NCI-H1417 (cell line): Measurements from ENCODE around the gene NLRP2B.
"Not testable (repeated sequence)": the region's sequence is repeated elsewhere in the genome, so short reads cannot be mapped to it uniquely, and the experiment has no call there.

Experiments
- DNase-seq, 3 experiments: peaks; one replicate each; lab custom pipeline; 2025; lab: John Stamatoyannopoulos, UW

The NLRP2B gene

GRCh38 chrX:57680160-57680559, at the start of gene NLRP2B:
TSS of gene NLRP2B (minus strand) at chrX:57680260.
- no peak for DNase-seq

- not testable (repeated sequence) for DNase-seq
Observed at GRCh38 chrX:57725995-57726394, 45.9 kb upstream of the NLRP2B start.

DNA sequence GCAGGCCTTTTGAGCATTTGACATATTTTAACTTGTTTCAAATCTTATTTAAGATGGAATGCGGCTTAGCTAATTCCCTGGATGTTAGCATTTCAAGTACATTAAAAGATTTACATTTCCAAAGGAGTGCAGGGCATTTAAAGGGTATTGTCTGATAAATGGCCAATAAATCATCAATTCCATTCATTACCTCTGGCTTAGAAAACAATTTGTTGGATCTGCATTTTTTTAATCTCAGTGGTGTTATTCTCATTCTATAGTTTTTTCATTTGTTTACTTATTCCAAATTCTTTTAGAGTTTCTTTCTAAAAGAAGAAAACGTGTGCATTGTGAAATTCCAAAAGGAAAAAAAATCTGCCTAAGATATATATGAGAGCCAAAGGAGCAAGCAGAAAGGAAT, 1.3 kb upstream of the NLRP2B start:
- DNase-seq: no peak

GRCh38 chrX:57678686-57679428, 1.2 kb downstream of the NLRP2B start:
- DNase-seq: no peak

GRCh38 chrX:57677132-57677858, 2.8 kb downstream of the NLRP2B start:
- DNase-seq: no peak

DNA sequence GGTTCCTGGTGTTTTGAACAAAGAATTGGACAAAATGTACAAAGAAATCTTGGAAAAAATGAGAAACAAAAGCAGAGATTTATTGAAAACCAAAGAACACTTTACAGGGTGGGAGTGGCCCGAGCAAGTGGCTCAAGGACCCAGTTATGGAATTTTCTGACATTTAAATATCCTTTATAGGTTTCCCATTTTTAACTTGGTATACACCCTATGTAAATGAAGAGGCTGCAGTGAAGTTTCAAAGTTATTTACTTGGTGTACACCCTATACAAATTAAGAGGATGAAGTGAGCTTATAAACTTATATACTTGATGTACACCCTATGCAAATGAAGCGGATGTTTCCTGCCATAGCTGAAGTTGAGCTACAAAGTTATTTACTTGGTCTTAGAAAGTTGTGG, 4.7 kb downstream of the NLRP2B start:
- no peak for DNase-seq

DNA sequence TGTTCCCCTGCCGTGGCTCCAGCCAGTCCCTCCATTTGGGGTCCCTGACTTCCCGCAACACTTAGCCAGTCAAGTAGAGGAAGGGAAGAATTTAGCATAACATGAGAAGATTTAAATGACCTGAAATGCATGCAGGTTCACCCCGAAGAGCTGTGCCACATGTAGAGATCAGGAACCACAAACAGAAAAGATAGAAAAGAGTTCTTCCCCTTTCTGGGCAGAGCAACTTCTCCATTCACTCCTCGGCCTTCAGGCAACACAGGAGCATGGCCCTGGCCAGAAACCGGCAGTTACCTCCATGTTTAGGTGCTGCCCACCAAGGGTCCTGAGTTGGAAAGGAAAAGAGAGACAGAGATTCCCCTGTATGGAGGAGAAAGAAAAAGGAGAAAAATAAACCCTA, 5.2 kb downstream of the NLRP2B start:
- DNase-seq: no peak

DNA sequence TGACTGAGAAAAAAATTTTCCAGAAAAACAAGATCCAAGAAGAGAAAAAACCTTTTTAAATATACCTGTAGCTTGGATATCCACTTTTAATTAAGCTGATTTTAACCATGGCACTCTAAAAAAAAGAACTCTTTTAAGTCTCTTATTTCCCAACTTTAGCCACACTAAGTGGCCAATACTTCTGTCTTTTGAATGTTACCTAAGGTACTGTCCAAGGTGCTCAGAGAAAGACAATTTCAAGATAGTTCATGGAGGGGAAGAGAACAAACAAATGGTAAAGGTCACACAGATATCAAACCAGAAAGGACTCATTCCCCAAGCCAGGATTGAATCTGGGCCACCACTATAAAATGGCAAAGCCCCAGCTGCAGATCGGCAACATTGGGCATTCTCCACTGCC, 10.1 kb downstream of the NLRP2B start:
- no peak for DNase-seq

DNA sequence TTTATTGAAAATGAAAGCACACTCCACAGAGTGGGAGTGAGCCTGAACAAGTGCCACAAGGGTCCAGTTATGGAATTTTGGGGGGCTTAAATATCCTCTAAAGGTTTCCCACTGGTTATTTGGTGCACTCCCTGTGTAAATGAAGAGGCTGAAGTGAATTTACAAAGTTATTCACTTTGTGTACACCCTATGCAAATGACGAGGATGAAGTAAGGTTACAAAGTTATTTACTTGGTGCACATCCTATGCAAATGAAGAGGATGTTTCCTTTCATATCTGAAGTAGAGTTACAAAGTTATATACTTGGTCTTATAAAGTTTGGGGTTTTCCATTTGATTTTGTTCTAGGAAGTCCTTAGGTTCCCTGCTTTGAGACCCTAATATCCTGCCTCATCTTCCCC, 13.1 kb downstream of the NLRP2B start:
- no peak for DNase-seq

DNA sequence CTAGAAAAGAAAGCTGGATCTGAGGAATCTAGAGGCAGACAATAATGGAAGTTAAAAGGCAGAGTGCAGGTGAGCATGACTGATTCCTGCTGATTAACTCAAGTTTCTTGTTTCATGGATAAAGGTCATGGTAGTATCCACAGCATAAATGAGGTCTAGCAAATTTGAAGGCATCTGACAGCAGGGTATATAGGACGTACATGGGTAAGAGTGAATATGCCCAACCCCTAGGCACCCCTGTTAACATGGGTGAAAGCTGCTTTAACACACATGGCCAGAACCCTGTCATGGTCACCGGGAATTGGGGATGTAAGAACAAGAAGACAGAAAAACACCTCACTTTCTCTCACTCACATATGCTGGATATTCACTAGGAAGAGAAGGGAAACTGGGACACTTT, 25.0 kb downstream of the NLRP2B start:
- no peak for DNase-seq

GRCh38 chrX:57652705-57653104, 27.4 kb downstream of the NLRP2B start:
- DNase-seq: no peak

GRCh38 chrX:57651169-57651919, 28.7 kb downstream of the NLRP2B start:
- DNase-seq: no peak

GRCh38 chrX:57647020-57647419, 33.0 kb downstream of the NLRP2B start:
- DNase-seq: no peak

DNA sequence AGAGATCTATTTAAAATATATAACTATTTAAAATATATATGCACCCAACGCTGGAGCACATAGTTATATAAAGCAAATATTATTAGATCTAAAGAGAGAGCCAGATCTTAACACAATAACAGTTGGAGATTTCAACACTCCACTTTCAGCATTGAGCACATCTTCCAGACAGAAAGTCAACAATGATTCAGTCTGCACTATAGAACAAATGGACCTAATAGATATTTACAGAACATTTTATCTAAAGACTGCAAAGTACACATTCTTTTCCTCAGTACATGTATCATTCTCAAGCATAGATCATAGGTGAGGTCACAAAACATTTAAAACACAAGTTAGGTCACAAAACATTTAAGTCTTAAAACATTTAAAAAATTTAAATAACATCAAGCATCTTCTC, 36.4 kb downstream of the NLRP2B start:
- DNase-seq: no peak

DNA sequence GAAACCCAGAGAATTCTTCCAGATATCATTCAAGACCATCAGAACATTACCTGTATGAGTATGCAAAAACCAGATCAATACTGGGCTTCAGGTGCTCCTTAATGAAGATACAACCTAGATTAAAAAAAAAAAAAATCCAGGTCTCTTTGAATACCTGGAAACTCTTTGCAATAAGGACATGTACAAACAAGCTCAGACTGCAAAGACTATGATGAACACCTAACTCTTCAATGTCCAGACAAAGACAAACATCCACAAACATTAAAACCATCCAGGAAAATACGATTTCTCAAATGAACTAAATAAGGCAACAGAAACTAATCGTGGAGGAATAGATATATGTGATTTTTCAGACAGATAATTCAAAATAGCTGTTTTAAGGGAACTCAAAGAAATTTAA, 38.7 kb downstream of the NLRP2B start:
- DNase-seq: no peak

DNA sequence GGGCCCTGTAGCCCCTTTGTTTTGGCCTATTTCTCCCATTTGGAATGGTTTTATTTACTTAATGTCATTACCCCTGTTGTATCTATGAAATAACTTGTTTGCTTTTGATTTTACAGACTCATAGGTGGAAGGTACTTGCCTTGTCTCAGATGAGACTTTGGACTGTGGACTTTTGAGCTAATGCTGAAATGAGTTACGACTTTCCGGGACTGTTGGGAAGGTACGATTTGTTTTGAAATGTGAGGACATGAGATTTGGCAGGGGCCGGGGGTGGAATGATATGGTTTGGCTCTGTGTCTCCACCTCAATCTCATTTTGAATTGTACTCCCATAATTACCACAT, 39.4 kb downstream of the NLRP2B start:
- no peak for DNase-seq

- DNase-seq: not testable (repeated sequence)
Observed at GRCh38 chrX:57629438-57629837, 50.6 kb downstream of the NLRP2B start.
